Non-pigmented ciliary epithelial cell (primary cell): Measurements from ENCODE around the gene RNH1.

Source experiments
- DNase-seq: peaks from one replicate; pipeline ENCODE4 v3.0.0-alpha.2; 2010; ENCODE audit warnings: low read depth

Gene RNH1

GRCh38 chr11:457111-457760, 49.8 kb downstream of the RNH1 start:
- DNase-seq, result no peak

GRCh38 chr11:456533-456932, 50.5 kb downstream of the RNH1 start:
- DNase-seq, result no peak

GRCh38 chr11:455566-456147, 51.4 kb downstream of the RNH1 start:
- no peak for DNase-seq

- DNase-seq, result no peak
These were observed 52.1 kb downstream of the RNH1 start for GRCh38 chr11:454801-455565.

- DNase-seq, result no peak
These were observed 53.0 kb downstream of the RNH1 start for GRCh38 chr11:454043-454442.

GRCh38 chr11:453564-453963, 53.5 kb downstream of the RNH1 start:
- DNase-seq, result no peak

GRCh38 chr11:452916-453527, 54.0 kb downstream of the RNH1 start:
- DNase-seq, result no peak

- DNase-seq, result no peak
These were observed 54.8 kb downstream of the RNH1 start for GRCh38 chr11:452203-452744.

GRCh38 chr11:451738-452137, 55.3 kb downstream of the RNH1 start:
- DNase-seq, result no peak

GRCh38 chr11:450809-451451, 56.1 kb downstream of the RNH1 start:
- DNase-seq, result no peak

GRCh38 chr11:449889-450808, 56.9 kb downstream of the RNH1 start, which contains the start of gene PTDSS2:
TSS of gene PTDSS2 (plus strand) at chr11:450279. CDS start at chr11:450456, 177 bp downstream.
- DNase-seq, result peak; percentile 76

GRCh38 chr11:447923-448731, 58.9 kb downstream of the RNH1 start:
- peak; percentile 34 for DNase-seq

GRCh38 chr11:446891-447290, 60.2 kb downstream of the RNH1 start:
- DNase-seq, result no peak

GRCh38 chr11:445765-446588, 61.1 kb downstream of the RNH1 start:
- no peak for DNase-seq
